Smooth muscle cell (in vitro differentiated cells): ENCODE measurements around the gene TRDMT1. TPM values are rescaled to one million over a fixed set of nuclear protein-coding genes. Genes with fewer than 3 reads are reported as not detected.
A peak's percentile ranks its signal among the peaks of the same experiment; 100 is the strongest.
"Not testable (repeated sequence)": the region's sequence is repeated elsewhere in the genome, so short reads cannot be mapped to it uniquely, and the experiment has no call there.

Experiments used
- DNase-seq: peaks from one replicate; lab custom pipeline; 2025; ENCODE audit not compliant: unreplicated experiment; lab: John Stamatoyannopoulos, UW
- H2AFZ ChIP-seq: fragments of 200-600 bp; sonication (generic); 2 replicates; pipeline ENCODE4 v1.6.0; 2016; ENCODE audit warnings: antibody characterized with exemption, low read depth, mild to moderate bottlenecking
- H3F3A ChIP-seq: fragments of 200-600 bp; sonication (generic); 2 replicates; pipeline ENCODE4 v1.6.0; 2017; ENCODE audit warnings: antibody characterized with exemption, low read depth
- H3K27ac ChIP-seq: fragments of 200-600 bp; sonication (generic); 2 replicates; pipeline ENCODE4 v1.5.1; 2016; ENCODE audit warnings: low read depth, mild to moderate bottlenecking
- H3K27me3 ChIP-seq: fragments of 200-600 bp; sonication (generic); 2 replicates; pipeline ENCODE4 v1.6.1; 2016; ENCODE audit warnings: low read depth, mild to moderate bottlenecking
- H3K36me3 ChIP-seq: fragments of 200-600 bp; sonication (generic); 2 replicates; pipeline ENCODE4 v1.5.1; 2016; ENCODE audit warnings: low read depth
- H3K4me1 ChIP-seq: fragments of 200-600 bp; sonication (generic); 2 replicates; pipeline ENCODE4 v1.5.1; 2016; ENCODE audit warnings: low read depth
- H3K4me2 ChIP-seq: fragments of 200-600 bp; sonication (generic); 2 replicates; pipeline ENCODE4 v1.6.0; 2016; ENCODE audit warnings: mild to moderate bottlenecking
- H3K4me3 ChIP-seq: fragments of 200-600 bp; sonication (generic); 2 replicates; pipeline ENCODE4 v1.5.1; 2016; ENCODE audit warnings: mild to moderate bottlenecking
- H3K79me2 ChIP-seq: fragments of 200-600 bp; sonication (generic); 2 replicates; pipeline ENCODE4 v1.6.0; 2016; ENCODE audit warnings: low read depth, mild to moderate bottlenecking
- H3K9ac ChIP-seq: fragments of 200-600 bp; sonication (generic); 2 replicates; pipeline ENCODE4 v1.6.0; 2016; ENCODE audit warnings: low read depth
- H3K9me3 ChIP-seq: fragments of 200-600 bp; sonication (generic); replicated peaks from 2 replicates; pipeline ENCODE4 v1.5.1; 2016; ENCODE audit warnings: low read depth
- H4K20me1 ChIP-seq: fragments of 200-600 bp; sonication (generic); 2 replicates; pipeline ENCODE4 v1.6.0; 2016; ENCODE audit warnings: low read depth
- CTCF ChIP-seq: fragments of 200-600 bp; sonication (generic); IDR thresholded peaks from 2 replicates; pipeline ENCODE4 v1.5.1; 2017; ENCODE audit warnings: borderline replicate concordance, mild to moderate bottlenecking, antibody characterized with exemption; ENCODE audit not compliant: insufficient read depth, poor library complexity, severe bottlenecking
- WGBS: methylation state at CpG from one replicate; pipeline ENCODE4 v1.1.7; 2016; ENCODE audit warnings: low lambda C conversion rate; 5-methylcytosine and 5-hydroxymethylcytosine counted together
- polyA plus RNA-seq: library from polyadenylated mRNA; unstranded; fragments of >200 nt; fragmentation: Nextera tagmentation; extraction: Ambion mirVana; gene quantifications from 2 replicates; pipeline ENCODE4 v1.2.1, GENCODE V29; 2016
- total RNA-seq: library from RNA; depleted of rRNA; stranded (reverse); fragments of >200 nt; gene quantifications from 2 replicates; pipeline ENCODE4 v1.2.3, GENCODE V29; 2014

Gene TRDMT1
- total and polyA plus RNA-seq, 2 experiments from 2014 or later: 2.5 to 7.3 TPM

- Histone ChIP-seq H4K20me1 (no peaks in the 10 kb centered on the region), H3K36me3 (no peaks in the 10 kb centered on the region), H3F3A (no peaks in the 10 kb centered on the region), H3K27me3 (no peaks in the 10 kb centered on the region), H3K27ac (no peak overlapping the region), H3K4me2 (no peak overlapping the region), H3K4me3 (no peak overlapping the region), H3K9ac (no peak overlapping the region), H3K4me1 (no peaks in the 10 kb centered on the region), H3K9me3 (no peaks in the 10 kb centered on the region), H2AFZ (no peak overlapping the region), H3K79me2 (no peaks in the 10 kb centered on the region)
- TF ChIP-seq CTCF: no peak
- no peak for DNase-seq
- 49% methylated on average over 5 of the region's 5 CpGs for WGBS
Measured at GRCh38 chr10:17115683-17116082, 85.8 kb downstream of the TRDMT1 start.

GRCh38 chr10:17114878-17115444 is 86.5 kb downstream of the TRDMT1 start:
- not testable (repeated sequence) for H3K27me3 ChIP-seq, H3F3A ChIP-seq, H3K36me3 ChIP-seq, H3K9me3 ChIP-seq, H3K27ac ChIP-seq, H3K9ac ChIP-seq, H3K4me2 ChIP-seq, H3K79me2 ChIP-seq, H4K20me1 ChIP-seq, H3K4me1 ChIP-seq, DNase-seq, H3K4me3 ChIP-seq, H2AFZ ChIP-seq
- 90% methylated on average over 13 of the region's 13 CpGs for WGBS

GRCh38 chr10:17113889-17114540 is 87.5 kb downstream of the TRDMT1 start:
- H3K79me2 ChIP-seq: no peaks in the 10 kb centered on the region
- peak; percentile 5 for DNase-seq
- H3F3A ChIP-seq: no peaks in the 10 kb centered on the region
- H2AFZ ChIP-seq: no peak overlapping the region
- H3K4me3 ChIP-seq: no peak overlapping the region
- H3K27me3 ChIP-seq: no peaks in the 10 kb centered on the region
- no peaks in the 10 kb centered on the region for H3K36me3 ChIP-seq
- H3K4me1 ChIP-seq: no peaks in the 10 kb centered on the region
- TF ChIP-seq CTCF: no peak
- no peak overlapping the region for H3K27ac ChIP-seq
- H3K9ac ChIP-seq: no peak overlapping the region
- H3K9me3 ChIP-seq: no peaks in the 10 kb centered on the region
- WGBS: 43% methylated on average over 7 of the region's 7 CpGs
- H3K4me2 ChIP-seq: no peak overlapping the region
- no peaks in the 10 kb centered on the region for H4K20me1 ChIP-seq

GRCh38 chr10:17113346-17113745 is 88.1 kb downstream of the TRDMT1 start:
- H3K4me2 ChIP-seq: no peak overlapping the region
- H3K79me2 ChIP-seq: no peaks in the 10 kb centered on the region
- H3F3A ChIP-seq: no peaks in the 10 kb centered on the region
- no peak for DNase-seq
- H3K4me3 ChIP-seq: no peak overlapping the region
- no peaks in the 10 kb centered on the region for H3K36me3 ChIP-seq
- no peak for TF ChIP-seq CTCF
- no peak overlapping the region for H3K27ac ChIP-seq
- no peaks in the 10 kb centered on the region for H3K9me3 ChIP-seq
- H2AFZ ChIP-seq: no peak overlapping the region
- 82% methylated on average over 4 of the region's 4 CpGs for WGBS
- H3K27me3 ChIP-seq: no peaks in the 10 kb centered on the region
- H3K4me1 ChIP-seq: no peaks in the 10 kb centered on the region
- H4K20me1 ChIP-seq: no peaks in the 10 kb centered on the region
- H3K9ac ChIP-seq: no peak overlapping the region
